ENCODE data around the gene GRK6.
"Not testable (repeated sequence)": the region's sequence is repeated elsewhere in the genome, so short reads cannot be mapped to it uniquely, and the experiment has no call there.

Gene GRK6

GRCh38 chr5:177399997-177400868, 26.2 kb upstream of the GRK6 start, which contains the start of gene PFN3:
Gene PFN3 (minus strand): TSS chr5:177400661. CDS start chr5:177400576, 85 bp downstream.
- DNase-seq: no peak

GRCh38 chr5:177402271-177403043, 24.0 kb upstream of the GRK6 start:
- DNase-seq: peak; percentile 78 to 84

DNA sequence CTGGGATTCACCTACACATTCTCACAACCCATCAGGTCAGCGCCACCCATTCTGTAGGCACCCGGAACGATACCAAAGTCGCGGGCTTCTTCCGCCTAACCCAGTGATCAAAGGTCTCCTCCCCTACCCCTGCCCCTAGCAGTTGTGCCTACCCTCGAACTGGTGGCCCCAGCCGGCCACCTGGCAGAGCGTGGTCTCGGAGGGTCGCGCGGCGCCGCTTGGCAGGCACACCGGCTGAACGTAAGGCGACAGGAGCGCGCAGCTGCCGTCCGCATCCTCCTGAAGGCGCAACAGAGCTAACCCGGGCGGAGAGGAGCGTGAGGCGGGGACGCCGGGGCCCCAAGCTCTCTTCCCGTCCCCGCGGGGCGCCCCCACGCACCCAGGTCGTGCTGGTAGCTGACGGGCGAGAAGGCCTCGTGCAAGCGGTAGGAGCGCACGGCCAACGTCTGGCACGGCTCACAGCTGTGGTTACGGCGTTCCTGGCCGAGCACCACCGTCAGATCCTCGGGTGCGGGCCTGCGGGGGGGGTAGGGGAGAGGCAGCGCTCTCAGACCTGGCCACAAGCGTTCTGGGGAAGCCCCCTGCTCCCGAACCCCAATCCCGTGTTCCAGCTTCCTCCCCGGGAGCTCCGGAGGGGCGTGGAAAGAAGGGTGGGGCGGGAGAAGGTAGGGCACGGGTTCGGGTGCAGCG, 23.2 kb upstream of the GRK6 start:
- DNase-seq: no peak

GRCh38 chr5:177403792-177404640, 22.5 kb upstream of the GRK6 start:
- peak; percentile 88 to 92 for DNase-seq

GRCh38 chr5:177404641-177405179, 21.8 kb upstream of the GRK6 start:
- peak in 1 of 2 experiments; percentile 29 for DNase-seq

DNA sequence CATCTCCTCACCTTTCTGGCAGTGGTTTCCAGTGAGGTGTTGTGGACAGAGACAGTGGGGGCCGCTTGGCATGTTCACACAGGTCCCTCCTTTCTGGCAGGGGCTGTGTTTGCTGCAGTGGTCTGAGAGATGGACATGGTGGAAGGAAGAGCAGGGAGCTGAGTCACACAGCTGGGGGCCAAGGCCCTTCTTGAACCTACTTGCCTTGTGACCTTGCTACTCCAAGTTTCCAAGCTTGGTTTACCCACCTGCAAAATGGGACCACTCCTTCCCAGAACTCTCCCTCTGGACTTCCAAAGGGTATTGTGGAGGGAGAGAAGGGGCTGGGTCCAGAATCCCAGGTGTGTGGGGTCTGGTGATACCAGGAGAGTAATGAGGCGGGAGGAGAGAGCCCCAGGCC, 21.2 kb upstream of the GRK6 start:
- DNase-seq: no peak

GRCh38 chr5:177405805-177406204, 20.7 kb upstream of the GRK6 start:
- no peak for DNase-seq

DNA sequence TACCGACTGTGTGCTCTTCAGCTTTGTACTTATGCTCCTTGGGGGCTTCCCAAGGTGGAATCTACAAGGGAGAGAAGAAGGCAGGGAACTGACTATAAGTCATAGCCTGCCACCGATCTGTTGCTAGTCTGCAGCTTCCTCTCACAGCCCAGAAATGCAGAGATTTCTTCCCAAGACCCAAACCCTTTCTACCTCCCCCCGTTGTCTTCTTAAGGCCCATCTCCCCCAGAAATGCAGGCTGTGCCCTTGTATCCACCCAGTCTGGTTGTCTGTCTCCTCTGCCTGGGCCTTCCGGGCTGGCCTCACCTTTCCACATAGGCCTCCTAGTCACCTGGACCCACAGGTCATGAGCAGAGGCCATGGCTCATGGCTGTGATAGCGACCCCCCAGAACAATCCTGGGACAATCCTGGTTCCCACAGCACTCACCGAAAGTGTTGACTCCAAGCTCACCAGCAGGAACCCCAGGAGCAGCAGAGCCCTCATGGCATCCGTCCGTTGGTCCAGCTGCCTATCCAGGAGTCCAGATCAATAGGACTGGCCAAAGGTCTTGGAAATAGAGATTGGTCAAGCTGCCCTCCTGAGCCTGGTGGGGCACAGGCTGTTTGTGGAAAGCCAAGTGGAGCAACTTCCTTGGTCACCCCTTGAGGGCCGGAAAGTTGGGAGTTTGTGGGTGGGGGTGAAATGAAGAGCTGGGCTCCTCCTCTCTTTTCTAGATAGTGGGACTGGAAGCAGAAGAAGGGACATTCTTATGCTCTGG, 17.3 kb upstream of the GRK6 start, which contains the start of gene F12:
Gene F12, minus strand, starts transcription at position 522 of the 759 bp plus-strand sequence. Its CDS starts 37 bp downstream, at position 485.
- no peak for DNase-seq

DNA sequence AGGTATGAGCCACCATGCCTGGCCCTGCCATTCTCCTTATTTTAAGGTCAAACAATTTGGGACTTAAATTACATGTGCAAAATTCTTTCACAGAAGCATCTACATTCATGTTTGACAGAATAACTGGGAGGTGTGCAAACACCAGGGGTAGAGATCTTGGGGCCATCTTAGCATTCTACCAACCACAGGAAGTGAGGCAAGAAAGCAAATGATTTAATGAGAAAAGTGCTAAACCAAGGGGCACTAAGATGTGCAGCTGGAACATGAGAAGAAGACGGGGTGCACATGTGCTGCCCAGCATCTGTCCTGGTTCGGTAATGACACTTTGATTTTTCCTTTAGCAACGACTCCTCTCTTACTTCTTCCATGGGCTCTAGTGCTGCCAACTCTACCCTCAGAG, 15.9 kb upstream of the GRK6 start:
- DNase-seq: no peak

- peak; percentile 50 to 52 for DNase-seq
Observed at GRCh38 chr5:177412603-177413233, 13.8 kb upstream of the GRK6 start.

DNA sequence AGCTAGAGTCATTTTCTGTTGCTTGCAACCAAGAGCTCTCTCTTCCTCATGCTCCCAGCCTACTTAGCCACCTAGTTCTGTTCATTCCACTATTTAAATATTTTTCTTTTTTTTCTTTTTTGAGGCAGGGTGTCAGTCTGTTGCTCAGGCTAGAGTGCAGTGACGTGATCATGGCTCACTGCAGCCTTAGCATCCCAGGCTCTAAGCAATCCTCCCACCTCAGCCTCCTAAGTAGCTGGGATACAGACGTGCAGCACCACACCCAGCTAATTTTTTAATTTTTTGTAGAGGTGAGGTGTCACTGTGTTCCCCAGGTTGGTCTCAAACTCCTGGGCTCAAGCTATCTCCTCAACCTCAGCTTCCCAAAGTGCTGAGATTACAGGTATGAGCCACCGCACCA, 12.0 kb upstream of the GRK6 start:
- no peak for DNase-seq

- DNase-seq: not testable (repeated sequence)
Observed at GRCh38 chr5:177417081-177417480, 9.4 kb upstream of the GRK6 start.

DNA sequence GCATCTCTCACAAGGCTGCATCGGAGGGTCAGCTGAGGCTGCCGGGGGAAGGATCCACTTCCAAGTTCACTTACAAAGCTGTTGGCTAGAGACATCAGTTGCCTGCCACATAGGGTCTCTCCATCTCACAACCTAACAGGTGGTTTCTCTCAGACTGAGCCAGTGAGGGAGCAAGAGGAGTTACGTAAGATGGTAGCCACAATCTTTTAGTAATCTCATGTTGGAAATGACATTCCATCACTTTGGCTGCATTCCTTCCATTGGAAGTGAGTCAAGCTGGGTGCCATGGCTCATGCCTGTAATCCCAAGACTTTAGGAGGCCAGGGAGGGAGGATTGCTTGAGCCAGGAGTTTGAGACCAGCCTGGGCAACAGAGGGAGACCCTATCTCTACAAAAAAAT, 7.4 kb upstream of the GRK6 start:
- no peak for DNase-seq

DNA sequence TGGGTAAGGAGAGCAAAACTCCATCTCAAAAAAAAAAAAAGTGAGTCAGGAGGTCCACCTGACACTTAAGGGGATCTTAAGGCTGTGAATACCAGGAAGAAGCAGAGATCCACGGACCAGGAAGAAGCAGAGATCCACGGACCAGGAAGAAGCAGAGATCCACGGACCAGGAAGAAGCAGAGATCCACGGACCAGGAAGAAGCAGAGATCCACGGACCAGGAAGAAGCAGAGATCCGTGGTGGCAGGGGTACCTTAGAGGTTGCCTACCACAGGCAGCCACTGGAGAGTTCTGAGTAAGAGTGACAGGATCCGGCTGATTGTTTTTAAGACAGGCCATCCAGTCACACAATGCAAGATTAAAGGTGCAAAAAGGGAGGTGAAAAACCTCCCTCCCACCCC, 6.0 kb upstream of the GRK6 start:
- not testable (repeated sequence) for DNase-seq

DNA sequence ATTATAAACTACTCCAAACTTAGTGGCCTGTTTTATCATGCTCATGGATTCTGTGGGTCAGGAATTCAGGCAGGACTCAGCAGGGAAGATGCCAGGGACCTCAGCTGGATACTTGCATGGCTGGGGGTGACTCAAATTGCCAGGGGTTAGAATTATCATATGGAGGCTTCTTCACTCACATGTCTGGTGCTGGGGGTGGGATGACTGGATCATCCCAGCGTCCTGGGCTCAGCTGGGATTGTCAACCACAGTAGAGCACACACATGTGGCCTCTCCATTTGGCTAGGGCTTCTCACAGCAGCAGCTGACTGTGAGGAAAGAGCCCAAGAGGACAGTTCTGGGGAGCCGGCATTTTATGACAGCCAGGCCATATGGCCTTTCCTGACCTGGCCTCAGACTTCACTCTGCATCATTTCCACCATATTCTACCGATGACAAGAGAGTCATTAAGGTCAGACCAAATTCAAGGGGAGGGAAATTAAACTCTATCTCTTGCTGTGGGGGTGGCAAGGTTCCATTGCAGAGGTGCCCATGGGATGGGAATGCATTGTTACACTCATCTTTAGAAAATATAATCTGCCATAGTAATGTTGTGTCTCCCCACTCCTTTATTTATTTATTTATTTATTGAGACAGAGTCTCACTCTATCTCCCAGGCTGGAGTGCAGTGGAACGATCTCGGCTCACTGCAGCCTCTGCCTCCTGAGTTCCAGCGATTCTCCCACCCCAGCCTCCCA, 5.2 kb upstream of the GRK6 start:
- DNase-seq: no peak

DNA sequence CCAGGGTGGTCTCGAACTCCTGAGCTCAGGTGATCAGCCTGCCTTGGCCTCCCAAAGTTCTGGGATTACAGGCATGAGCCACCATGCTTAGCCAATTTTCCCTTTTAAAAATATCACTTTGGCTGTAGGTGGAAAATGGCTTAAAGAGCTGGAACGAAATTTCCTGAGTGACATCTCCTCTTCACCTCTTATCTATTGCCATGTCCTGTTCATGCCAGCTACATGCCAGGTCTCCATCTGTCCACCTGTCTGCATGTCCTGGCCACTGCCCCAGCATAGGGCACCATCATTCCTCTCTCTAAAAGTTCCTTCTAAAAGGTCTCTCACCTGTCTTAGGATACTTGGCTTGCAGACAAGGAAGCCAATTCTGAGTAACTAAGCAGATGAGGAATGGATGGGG, 2.8 kb upstream of the GRK6 start:
- no peak for DNase-seq

- no peak for DNase-seq
Observed at GRCh38 chr5:177425196-177425800, 1.2 kb upstream of the GRK6 start.

GRCh38 chr5:177425801-177426565, 493 bp upstream of the GRK6 start:
- DNase-seq: peak; percentile 99
